Measurements from ENCODE around the gene RPL15. TPM values are rescaled to one million over a fixed set of nuclear protein-coding genes. Genes with fewer than 3 reads are reported as not detected.
A peak's percentile ranks its signal among the peaks of the same experiment; 100 is the strongest.

The RPL15 gene
- total and polyA plus RNA-seq, 4 donors = 604 to 1,364 (median 1,055) TPM

- Histone ChIP-seq H3K9me3 (ENCODE audit: control insufficient read depth in 4 of 4, low read length in 3 of 4) (no peaks in the 10 kb centered on the region), H3K4me3 (ENCODE audit: low read depth in 1 of 3, low read length in 3 of 3) (peak overlapping the region; percentile 35 to 94 (median 44)), H3K4me1 (ENCODE audit: control insufficient read depth in 4 of 4, insufficient read depth in 4 of 4, low read length in 3 of 4) (peaks cover 9 to 49% (median 43%) of the 10 kb centered on the region in 4 donors), H3K9ac (ENCODE audit: low read depth in 1 of 2, low read length in 2 of 2) (no peak overlapping the region), H3K36me3 (ENCODE audit: control insufficient read depth in 4 of 4, insufficient read depth in 3 of 4, low read depth in 1 of 4, low read length in 3 of 4) (no peaks in the 10 kb centered on the region), H3K27me3 (ENCODE audit: control insufficient read depth in 4 of 4, insufficient read depth in 4 of 4, low read length in 3 of 4) (no peaks in the 10 kb centered on the region), H3K27ac (ENCODE audit: low read depth in 1 of 2, low read length in 2 of 2) (peak overlapping the region; percentile 81 to 92)
- DNase-seq (ENCODE audit: low spot score) = no peak
- TF ChIP-seq FOXA2 (IDR thresholded peaks at IDR 0.05) (no peak), RXRA (IDR thresholded peaks at IDR 0.05) (no peak), NR2F2 (IDR thresholded peaks at IDR 0.05) (no peak), GABPA (IDR thresholded peaks at IDR 0.05 in 1 of 2, conservative IDR thresholded peaks at IDR 0.05 in 1 of 2) (no peak), JUND (IDR thresholded peaks at IDR 0.05) (no peak), CTCF (IDR thresholded peaks at IDR 0.05; ENCODE audit: low read depth, low read length, missing input control) (no peak), EGR1 (IDR thresholded peaks at IDR 0.05; ENCODE audit: low read depth in 2 of 2) (no peak), ZBTB33 (IDR thresholded peaks at IDR 0.05) (no peak), SP1 (IDR thresholded peaks at IDR 0.05) (no peak), YY1 (IDR thresholded peaks at IDR 0.05) (no peak), HNF4A (conservative IDR thresholded peaks at IDR 0.05) (no peak), TAF1 (conservative IDR thresholded peaks at IDR 0.05) (no peak), HNF4G (IDR thresholded peaks at IDR 0.05) (no peak), ATF3 (IDR thresholded peaks at IDR 0.05) (no peak), MAX (IDR thresholded peaks at IDR 0.05) (no peak), REST (IDR thresholded peaks at IDR 0.05) (no peak), FOXA1 (IDR thresholded peaks at IDR 0.05) (no peak), RAD21 (IDR thresholded peaks at IDR 0.05) (no peak)
- WGBS = under 1% methylated on average over 39 of the region's 39 CpGs
Observed at GRCh38 chr3:23945663-23945912, 28.7 kb downstream of the RPL15 start.

Measured in liver (tissue), 9 donors.